SK-N-SH (cell line): ENCODE data around the gene IWS1. TPM values are rescaled to one million over a fixed set of nuclear protein-coding genes. Genes with fewer than 3 reads are reported as not detected.

Source experiments
- CTCF ChIA-PET: fragments of 300-600, 350-600 bp; formaldehyde crosslinking; extraction: SDS; loops from one replicate; lab custom pipeline; 2021; lab: Yijun Ruan, JAX
- POLR2A ChIA-PET: fragments of 350-600 bp; sonication (Branson Sonifier 250); formaldehyde crosslinking; extraction: SDS; loops from one replicate; lab custom pipeline; 2020; ENCODE audit warnings: antibody characterized with exemption, inconsistent platforms; lab: Yijun Ruan, JAX
- DNase-seq: peaks from one replicate; pipeline ENCODE4 v3.0.0; 2012
- H2AFZ ChIP-seq: fragments of 200-600 bp; sonication (generic); 2 replicates; pipeline ENCODE4 v1.8.1; 2016; ENCODE audit warnings: antibody characterized with exemption, mild to moderate bottlenecking, low read depth
- H3F3A ChIP-seq: fragments of 200-600 bp; sonication (generic); replicated peaks from 2 replicates; pipeline ENCODE3; 2016; ENCODE audit warnings: antibody characterized with exemption, mild to moderate bottlenecking; ENCODE audit not compliant: insufficient read depth
- H3K27ac ChIP-seq, 2 experiments: fragments of 200-500 bp in 1 of 2; fragments of 200-600 bp in 1 of 2; sonication (Bioruptor generic) in 1 of 2; sonication (generic), shearing (Covaris generic) in 1 of 2; 2 replicates each; pipeline versions ENCODE4 v1.5.1 to v1.6.1; 2014 to 2016; ENCODE audit warnings: low read depth in 2 of 2, inconsistent platforms in 1 of 2, low read length in 1 of 2, mild to moderate bottlenecking in 1 of 2, mixed read lengths in 1 of 2
- H3K27me3 ChIP-seq: fragments of 200-600 bp; sonication (generic), shearing (Covaris generic); 2 replicates; pipeline ENCODE4 v1.6.1; 2016; ENCODE audit warnings: mixed run types; ENCODE audit not compliant: insufficient read depth
- H3K36me3 ChIP-seq, 2 experiments: fragments of 200-500 bp in 1 of 2; fragments of 200-600 bp in 1 of 2; sonication (Bioruptor generic) in 1 of 2; sonication (generic) in 1 of 2; replicated peaks in 1 of 2; 2 replicates each; pipeline versions ENCODE3 to v1.5.1; 2014 to 2016; ENCODE audit warnings: low read length in 1 of 2, mild to moderate bottlenecking in 1 of 2; ENCODE audit not compliant: insufficient read depth in 2 of 2, control insufficient read depth in 1 of 2
- H3K4me1 ChIP-seq, 2 experiments: fragments of 200-500 bp in 1 of 2; fragments of 200-600 bp in 1 of 2; sonication (Bioruptor generic) in 1 of 2; sonication (generic), shearing (Covaris generic) in 1 of 2; 2 replicates each; pipeline versions ENCODE4 v1.5.1 to v1.6.1; 2014 to 2016; ENCODE audit warnings: low read depth in 1 of 2, low read length in 1 of 2, mixed run types in 1 of 2; ENCODE audit not compliant: insufficient read depth in 2 of 2, control insufficient read depth in 1 of 2
- H3K4me2 ChIP-seq: fragments of 200-600 bp; sonication (generic), shearing (Covaris generic); 2 replicates; pipeline ENCODE4 v1.6.1; 2017; ENCODE audit warnings: mixed run types
- H3K4me3 ChIP-seq, 2 experiments: fragments of 200-500 bp in 1 of 2; fragments of 200-600 bp in 1 of 2; sonication (Bioruptor generic) in 1 of 2; sonication (generic), shearing (Covaris generic) in 1 of 2; 2 replicates each; pipeline versions ENCODE4 v1.5.1 to v1.8.1; 2014 to 2016; ENCODE audit warnings: low read depth in 2 of 2, inconsistent platforms in 1 of 2, low read length in 1 of 2, mild to moderate bottlenecking in 1 of 2, mixed read lengths in 1 of 2, moderate library complexity in 1 of 2
- H3K79me2 ChIP-seq: fragments of 200-600 bp; sonication (generic); 2 replicates; pipeline ENCODE4 v1.8.1; 2017; ENCODE audit warnings: mild to moderate bottlenecking; ENCODE audit not compliant: insufficient read depth
- H3K9ac ChIP-seq: fragments of 200-600 bp; sonication (generic); 2 replicates; pipeline ENCODE4 v1.6.1; 2017; ENCODE audit warnings: mixed run types
- H3K9me2 ChIP-seq: fragments of 200-600 bp; sonication (generic); 2 replicates; pipeline ENCODE4 v1.6.1; 2017; ENCODE audit warnings: mixed run types
- H3K9me3 ChIP-seq: fragments of 200-600 bp; sonication (generic); 2 replicates; pipeline ENCODE4 v1.6.1; 2017; ENCODE audit warnings: mixed run types, mild to moderate bottlenecking, moderate library complexity
- H4K20me1 ChIP-seq: fragments of 200-600 bp; sonication (generic); 2 replicates; pipeline ENCODE4 v1.6.1; 2017; ENCODE audit warnings: mild to moderate bottlenecking, mixed run types; ENCODE audit not compliant: insufficient read depth
- CHD2 ChIP-seq: fragments of 150-350 bp; IDR thresholded peaks from 2 replicates; pipeline ENCODE4 v1.6.1; 2018; ENCODE audit warnings: low read length; ENCODE audit not compliant: partially characterized antibody
- EZH2phosphoT487 ChIP-seq: fragments of 200-600 bp; sonication (generic); IDR thresholded peaks from 2 replicates; pipeline ENCODE4 v1.6.1; 2017; ENCODE audit warnings: low read depth, mixed run types, mild to moderate bottlenecking, antibody characterized with exemption, moderate library complexity, borderline replicate concordance
- FOSL2 ChIP-seq: IDR thresholded peaks from 2 replicates; pipeline ENCODE4 v1.4.0; 2012; ENCODE audit warnings: low read depth, mild to moderate bottlenecking, moderate library complexity, borderline replicate concordance
- FOXM1 ChIP-seq: IDR thresholded peaks from 2 replicates; pipeline ENCODE4 v1.4.0; 2012; ENCODE audit warnings: low read depth, mild to moderate bottlenecking
- IRF3 ChIP-seq: fragments of 150-350 bp; IDR thresholded peaks from 2 replicates; pipeline ENCODE4 v1.6.1; 2016; ENCODE audit warnings: mild to moderate bottlenecking, low read depth, low read length
- NRF1 ChIP-seq: IDR thresholded peaks from 2 replicates; pipeline ENCODE4 v1.6.1; 2012; ENCODE audit warnings: low read depth, mild to moderate bottlenecking, low read length
- PBX3 ChIP-seq: IDR thresholded peaks from 2 replicates; pipeline ENCODE4; 2012
- POLR2AphosphoS5 ChIP-seq: IDR thresholded peaks from 2 replicates; pipeline ENCODE4 v1.6.1; 2012; ENCODE audit warnings: low read depth, low read length
- RAD21 ChIP-seq: IDR thresholded peaks from 2 replicates; pipeline ENCODE4 v1.6.1; 2012; ENCODE audit warnings: mild to moderate bottlenecking, low read length
- RCOR1 ChIP-seq: fragments of 150-350 bp; IDR thresholded peaks from 2 replicates; pipeline ENCODE4 v1.6.1; 2017; ENCODE audit warnings: antibody characterized with exemption, low read length
- RXRA ChIP-seq: IDR thresholded peaks from 2 replicates; pipeline ENCODE4 v1.4.0; 2012; ENCODE audit warnings: low read depth, mild to moderate bottlenecking, borderline replicate concordance
- SIN3A ChIP-seq: IDR thresholded peaks from 2 replicates; pipeline ENCODE4 v1.6.1; 2012; ENCODE audit warnings: low read depth, mild to moderate bottlenecking, low read length, moderate library complexity, borderline replicate concordance
- SMC3 ChIP-seq: IDR thresholded peaks from 2 replicates; pipeline ENCODE4 v1.6.1; 2012; ENCODE audit warnings: low read depth, low read length, improper control_type of control experiment
- TAF1 ChIP-seq: IDR thresholded peaks from 2 replicates; pipeline ENCODE4 v1.6.1; 2012; ENCODE audit warnings: low read depth, mild to moderate bottlenecking, low read length, moderate library complexity, borderline replicate concordance
- TCF12 ChIP-seq: IDR thresholded peaks from 2 replicates; pipeline ENCODE4 v1.4.0; 2012
- TEAD4 ChIP-seq: IDR thresholded peaks from 2 replicates; pipeline ENCODE4 v1.4.0; 2012; ENCODE audit warnings: mild to moderate bottlenecking, borderline replicate concordance; ENCODE audit not compliant: insufficient read depth
- WGBS: methylation state at CpG from one replicate; pipeline ENCODE4 v1.1.6; 2017; ENCODE audit warnings: low lambda C conversion rate; 5-methylcytosine and 5-hydroxymethylcytosine counted together
- polyA plus RNA-seq, 3 experiments: library from polyadenylated mRNA; depleted of rRNA; stranded (reverse); fragments of >200 nt; gene quantifications; 2 replicates each; pipeline ENCODE4 v1.2.3, GENCODE V29; 2012
- TF ChIP-seq, protein P1 (sequence below): fragments of 150-350 bp; IDR thresholded peaks from 2 replicates; pipeline ENCODE4 v1.6.1; 2017; ENCODE audit warnings: antibody characterized with exemption, low read length, low read depth, borderline replicate concordance
- TF ChIP-seq, protein P2 (sequence below): fragments of 200-600 bp; sonication (generic); IDR thresholded peaks from 2 replicates; pipeline ENCODE4 v1.6.1; 2017; ENCODE audit warnings: antibody characterized with exemption, mild to moderate bottlenecking, moderate library complexity

The IWS1 gene
- polyA plus RNA-seq, 1 of the 3 experiments (the other 2 are of a cell fraction) = 24.6 TPM

- TF ChIP-seq IRF3 = no peak
- TF ChIP-seq TEAD4 = no peak
- TF ChIP-seq, protein P1, sequence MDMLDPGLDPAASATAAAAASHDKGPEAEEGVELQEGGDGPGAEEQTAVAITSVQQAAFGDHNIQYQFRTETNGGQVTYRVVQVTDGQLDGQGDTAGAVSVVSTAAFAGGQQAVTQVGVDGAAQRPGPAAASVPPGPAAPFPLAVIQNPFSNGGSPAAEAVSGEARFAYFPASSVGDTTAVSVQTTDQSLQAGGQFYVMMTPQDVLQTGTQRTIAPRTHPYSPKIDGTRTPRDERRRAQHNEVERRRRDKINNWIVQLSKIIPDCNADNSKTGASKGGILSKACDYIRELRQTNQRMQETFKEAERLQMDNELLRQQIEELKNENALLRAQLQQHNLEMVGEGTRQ = no peak
- no peak for TF ChIP-seq EZH2phosphoT487
- TF ChIP-seq CHD2 = no peak
- TF ChIP-seq FOXM1 = no peak
- TF ChIP-seq NRF1 = no peak
- no peak for TF ChIP-seq PBX3
- TF ChIP-seq TAF1 = no peak
- TF ChIP-seq SMC3 = no peak
- no peak for TF ChIP-seq FOSL2
- TF ChIP-seq SIN3A = no peak
- TF ChIP-seq, protein P2, sequence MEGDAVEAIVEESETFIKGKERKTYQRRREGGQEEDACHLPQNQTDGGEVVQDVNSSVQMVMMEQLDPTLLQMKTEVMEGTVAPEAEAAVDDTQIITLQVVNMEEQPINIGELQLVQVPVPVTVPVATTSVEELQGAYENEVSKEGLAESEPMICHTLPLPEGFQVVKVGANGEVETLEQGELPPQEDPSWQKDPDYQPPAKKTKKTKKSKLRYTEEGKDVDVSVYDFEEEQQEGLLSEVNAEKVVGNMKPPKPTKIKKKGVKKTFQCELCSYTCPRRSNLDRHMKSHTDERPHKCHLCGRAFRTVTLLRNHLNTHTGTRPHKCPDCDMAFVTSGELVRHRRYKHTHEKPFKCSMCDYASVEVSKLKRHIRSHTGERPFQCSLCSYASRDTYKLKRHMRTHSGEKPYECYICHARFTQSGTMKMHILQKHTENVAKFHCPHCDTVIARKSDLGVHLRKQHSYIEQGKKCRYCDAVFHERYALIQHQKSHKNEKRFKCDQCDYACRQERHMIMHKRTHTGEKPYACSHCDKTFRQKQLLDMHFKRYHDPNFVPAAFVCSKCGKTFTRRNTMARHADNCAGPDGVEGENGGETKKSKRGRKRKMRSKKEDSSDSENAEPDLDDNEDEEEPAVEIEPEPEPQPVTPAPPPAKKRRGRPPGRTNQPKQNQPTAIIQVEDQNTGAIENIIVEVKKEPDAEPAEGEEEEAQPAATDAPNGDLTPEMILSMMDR = no peak
- no peak for TF ChIP-seq TCF12
- TF ChIP-seq RAD21 = no peak
- no peak for TF ChIP-seq RXRA
- TF ChIP-seq RCOR1 = no peak
- no peak for TF ChIP-seq POLR2AphosphoS5
- TF ChIP-seq, all 33 proteins: peak for 0
- DNase-seq = no peak
- Histone ChIP-seq H3K4me3 (no peak overlapping the region), H3K27ac (no peak overlapping the region), H3K9me2 (no peaks in the 10 kb centered on the region), H3K9ac (no peak overlapping the region), H3K9me3 (no peaks in the 10 kb centered on the region), H3K4me1 (peaks cover 0 to 10% of the 10 kb centered on the region in 2 experiments; a peak in 2 of 4 replicates), H3K36me3 (peaks cover under 1 to 8% of the 10 kb centered on the region in 2 experiments), H3K79me2 (peaks cover 27% of the 10 kb centered on the region), H4K20me1 (0 out of 2 replicates have a peak, but pooled peaks cover 4% of the 10 kb centered on the region), H3K27me3 (peaks cover 13% of the 10 kb centered on the region; the same call in 1 of the 2 replicates), H2AFZ (no peak overlapping the region), H3K4me2 (no peak overlapping the region), H3F3A (no peaks in the 10 kb centered on the region)
- CTCF ChIA-PET = interaction anchor here (1.3 kb wide), 1 partner anchor 49 kb away, joined by 3 read pairs; no protein-coding TSS in a partner anchor
- POLR2A ChIA-PET = no interaction called here
- 50% methylated on average over 4 of the region's 4 CpGs for WGBS
Measured at GRCh38 chr2:127528487-127528886, 2.2 kb upstream of the IWS1 start.
